ENCODE data around the gene ZNF644.

ZNF644 gene

DNA sequence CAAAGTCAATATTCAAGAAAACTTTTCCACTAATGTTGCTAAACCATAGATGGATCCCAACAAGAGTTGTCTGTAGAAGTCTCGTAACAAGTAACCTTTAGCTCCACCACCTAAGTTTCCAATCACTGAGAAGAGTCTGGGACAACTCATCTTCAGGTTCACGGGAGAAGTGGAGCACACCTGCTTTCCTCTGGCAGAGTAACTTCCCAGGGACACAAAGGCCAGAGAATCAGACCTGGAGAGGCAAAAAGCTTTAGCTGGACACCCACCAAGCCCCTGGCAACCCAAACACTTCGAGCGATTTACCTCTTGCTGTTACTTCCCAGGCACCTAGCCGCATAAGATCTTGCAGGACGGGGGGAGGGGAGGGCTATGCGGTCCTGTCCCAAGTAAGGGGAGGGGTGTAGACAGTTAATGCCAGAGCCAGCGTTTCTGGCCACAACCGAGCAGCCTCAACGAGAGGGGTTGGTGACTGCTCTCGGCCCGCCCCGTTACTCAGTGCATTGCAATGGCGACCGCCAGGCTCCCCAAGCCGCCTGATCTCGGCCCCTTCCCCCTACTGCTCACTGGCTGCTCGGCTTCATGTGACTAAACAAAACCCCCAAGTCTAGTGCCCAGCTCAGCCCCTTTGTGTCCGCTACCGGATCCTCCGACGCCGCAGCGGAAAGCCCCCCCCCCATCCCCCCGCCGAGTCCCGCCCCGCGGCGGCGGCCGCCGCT is 709 bp downstream of the ZNF644 start:
- peak in 5 of 6 experiments; percentile 69 to 81 (median 76) for DNase-seq

DNA sequence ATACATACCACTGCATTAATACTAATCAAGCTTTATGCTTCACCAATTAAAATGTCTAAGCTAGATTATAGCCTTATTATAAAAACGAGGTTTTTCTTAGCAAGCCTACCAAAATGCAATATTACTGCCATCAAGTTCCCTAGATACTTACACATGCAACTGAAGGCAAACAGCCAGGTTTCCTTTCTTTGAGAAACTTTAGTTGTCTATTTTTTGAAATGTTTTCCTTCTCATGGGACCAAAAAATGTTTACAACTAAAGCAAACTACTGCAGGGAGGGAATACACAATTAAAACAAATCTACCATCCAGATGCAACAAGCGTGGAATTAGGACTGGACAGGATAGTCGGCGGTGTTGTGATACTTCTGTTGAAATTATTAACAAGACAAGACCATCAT is 1.3 kb downstream of the ZNF644 start:
- DNase-seq = no peak

GRCh38 chr1:91018006-91018405 is 3.8 kb downstream of the ZNF644 start:
- peak in 1 of 6 experiments; percentile 8 for DNase-seq

GRCh38 chr1:91015794-91016550 is 5.9 kb downstream of the ZNF644 start:
- DNase-seq = no peak

DNA sequence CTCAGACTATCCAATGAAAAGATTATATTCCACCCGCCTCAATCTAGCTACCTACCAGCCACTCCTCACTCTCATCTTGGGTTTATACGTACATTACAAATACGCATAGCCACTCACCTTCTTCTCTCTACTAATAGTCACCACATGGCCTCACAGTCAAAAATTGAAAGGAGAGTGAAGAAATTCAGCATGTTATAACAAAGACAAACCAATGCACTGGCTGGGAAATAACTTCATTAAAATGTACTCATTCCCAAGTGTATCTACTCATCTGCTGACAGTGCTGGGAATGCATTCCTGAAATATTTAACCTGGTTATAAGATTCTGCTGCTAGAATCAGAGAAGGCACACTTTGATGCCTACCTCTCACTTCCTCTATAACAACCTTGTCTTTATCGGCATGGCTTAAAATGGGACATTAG is 6.5 kb downstream of the ZNF644 start:
- DNase-seq = no peak

DNA sequence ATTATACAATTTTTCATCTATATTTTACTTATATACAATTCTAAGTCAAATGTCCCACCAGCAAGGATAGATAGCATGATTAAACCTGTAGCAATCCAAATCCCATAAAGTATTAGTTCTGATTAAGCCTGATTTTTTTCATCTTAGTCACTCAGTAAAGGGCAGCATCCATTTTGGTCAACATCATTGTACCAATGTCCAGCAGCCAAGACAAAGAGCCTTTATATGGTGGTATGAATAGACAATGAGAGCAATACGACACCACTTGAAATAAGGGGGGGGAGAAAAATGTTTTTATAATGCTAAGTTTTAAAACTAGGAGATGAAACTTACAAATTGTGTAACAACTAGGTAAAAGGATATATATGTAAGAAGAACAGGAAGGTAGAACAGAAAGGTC is 7.4 kb downstream of the ZNF644 start:
- no peak for DNase-seq

DNA sequence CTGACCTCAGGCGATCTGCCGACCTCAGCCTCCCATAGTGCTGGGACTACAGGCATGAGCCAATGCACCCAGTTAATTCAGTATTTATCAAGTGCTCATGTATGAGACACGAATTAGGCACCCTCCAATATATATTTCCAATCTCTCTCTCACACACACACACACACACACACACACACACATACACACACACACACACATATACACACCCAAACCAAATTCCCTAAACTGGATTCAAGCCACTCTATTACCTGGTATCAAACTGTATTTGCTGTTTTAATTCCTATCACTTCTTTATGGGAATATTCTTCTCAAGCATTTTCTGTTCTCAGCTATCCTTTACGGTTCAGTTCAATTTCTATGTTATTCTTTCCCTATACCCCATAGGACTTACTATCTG is 8.5 kb downstream of the ZNF644 start:
- no peak for DNase-seq

DNA sequence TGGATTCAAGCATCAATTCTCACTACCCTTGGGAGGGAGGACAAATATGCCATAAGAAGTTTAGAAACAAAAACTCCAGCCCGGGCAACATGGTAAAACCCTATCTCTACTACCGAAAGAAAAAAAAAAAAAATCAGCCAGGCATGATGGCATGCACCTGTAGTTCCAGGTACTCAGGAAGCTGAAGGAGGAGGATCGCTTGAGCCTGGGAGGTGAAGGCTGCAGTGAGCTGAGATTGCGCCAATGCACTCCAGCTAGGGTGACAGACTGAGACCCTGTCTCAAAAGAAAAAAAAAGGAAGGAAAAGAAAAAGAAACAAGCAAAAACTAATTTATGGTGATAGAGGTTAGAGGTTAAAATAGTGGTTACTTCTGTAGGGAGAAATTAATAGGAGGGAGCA is 9.6 kb downstream of the ZNF644 start:
- no peak for DNase-seq

- DNase-seq = no peak
Observed at GRCh38 chr1:91011726-91012125, 10.1 kb downstream of the ZNF644 start.

- no peak for DNase-seq
Observed at GRCh38 chr1:91007827-91008226, 14.0 kb downstream of the ZNF644 start.

DNA sequence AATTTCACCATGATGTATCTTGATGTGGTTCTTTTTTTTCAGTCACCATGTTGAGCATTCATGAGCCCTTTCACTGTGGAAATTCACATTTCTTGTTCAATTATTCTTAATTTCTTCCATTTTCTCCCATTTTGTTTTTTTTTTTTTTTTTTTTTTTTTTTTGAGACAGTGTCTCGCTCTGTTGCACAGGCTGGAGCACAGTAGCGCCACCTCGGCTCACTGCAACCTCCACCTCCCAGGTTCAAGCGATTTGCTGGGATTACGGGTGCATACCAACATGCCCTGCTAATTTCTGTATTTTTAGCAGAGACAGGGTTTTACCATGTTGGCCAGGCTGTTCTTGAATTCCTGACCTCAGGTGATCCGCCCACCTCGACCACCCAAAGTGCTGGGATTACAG is 14.7 kb downstream of the ZNF644 start:
- no peak for DNase-seq

DNA sequence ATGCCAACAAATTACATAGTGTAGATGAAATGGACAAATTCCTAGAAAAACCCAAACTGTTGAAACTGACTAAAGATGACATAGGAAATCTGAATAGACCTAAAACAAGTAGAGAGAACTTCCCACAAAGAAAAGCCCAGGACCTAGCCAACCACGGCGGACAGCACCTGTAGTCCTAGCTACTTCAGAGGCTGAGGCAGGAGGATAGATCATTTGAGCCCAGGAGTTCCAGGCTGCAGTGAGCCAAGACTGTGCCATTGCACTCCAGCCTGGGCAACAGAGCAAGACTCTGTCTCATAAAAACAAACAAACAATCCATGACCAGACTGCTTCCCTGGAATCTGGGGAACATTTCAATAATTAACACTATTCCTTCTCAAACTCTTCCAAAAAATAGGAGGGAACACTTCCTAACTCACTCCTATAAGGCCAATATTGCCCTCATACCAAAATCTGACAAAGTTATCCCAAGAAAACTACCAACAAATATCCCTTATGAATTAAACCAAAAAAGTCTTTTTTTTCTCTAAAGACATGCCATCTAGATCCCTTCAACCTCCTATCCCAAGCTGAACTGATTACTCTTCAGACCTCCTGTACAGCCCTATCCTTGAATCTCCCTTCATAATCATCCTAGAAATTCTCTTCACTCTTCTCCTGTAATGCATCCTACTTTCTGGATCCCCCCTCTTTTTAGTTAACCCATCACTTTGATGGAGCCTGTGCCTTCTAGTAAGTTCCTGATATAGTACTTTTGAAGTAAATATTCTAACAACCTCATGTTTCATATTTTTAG is 15.5 kb downstream of the ZNF644 start:
- no peak for DNase-seq

DNA sequence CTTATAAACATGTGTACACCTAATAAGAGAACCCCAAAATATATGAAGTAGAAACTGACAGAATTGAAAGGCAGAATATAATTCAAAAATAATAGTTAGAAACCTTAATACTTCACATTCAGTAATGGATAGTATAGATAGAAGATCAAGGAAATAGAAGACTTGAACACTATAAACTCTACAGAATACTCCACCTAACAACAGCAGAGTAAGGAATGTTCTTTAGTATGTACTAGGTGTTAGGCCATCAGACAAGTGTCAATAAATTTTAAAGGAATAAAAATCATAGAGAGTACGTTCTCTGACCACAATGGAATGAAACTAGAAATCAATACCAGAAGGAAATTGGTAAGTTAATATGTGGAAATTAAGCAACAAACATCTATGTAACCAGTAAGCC is 16.6 kb downstream of the ZNF644 start:
- no peak for DNase-seq

DNA sequence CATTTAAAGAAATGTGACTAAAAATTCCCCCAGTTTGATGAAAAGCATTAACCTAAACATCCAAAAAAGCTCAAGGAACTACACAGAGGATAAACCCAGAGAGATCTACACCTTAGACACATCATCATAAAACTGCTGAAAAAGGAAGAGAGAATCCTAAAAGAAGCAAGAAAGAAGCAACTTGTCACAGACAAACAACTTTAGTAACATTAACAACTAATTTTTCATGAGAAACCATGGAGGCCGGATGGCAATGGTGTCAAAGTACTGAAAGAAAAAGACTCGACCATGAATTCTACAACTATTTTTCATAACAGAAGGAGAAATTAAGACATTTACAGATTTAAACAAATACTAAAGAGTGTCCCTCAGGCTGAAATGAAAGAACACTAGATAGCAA is 17.7 kb downstream of the ZNF644 start:
- DNase-seq = no peak

- DNase-seq = no peak
Observed at GRCh38 chr1:90996742-90997413, 25.0 kb downstream of the ZNF644 start.

- no peak for DNase-seq
Observed at GRCh38 chr1:90995311-90995894, 26.4 kb downstream of the ZNF644 start.

DNA sequence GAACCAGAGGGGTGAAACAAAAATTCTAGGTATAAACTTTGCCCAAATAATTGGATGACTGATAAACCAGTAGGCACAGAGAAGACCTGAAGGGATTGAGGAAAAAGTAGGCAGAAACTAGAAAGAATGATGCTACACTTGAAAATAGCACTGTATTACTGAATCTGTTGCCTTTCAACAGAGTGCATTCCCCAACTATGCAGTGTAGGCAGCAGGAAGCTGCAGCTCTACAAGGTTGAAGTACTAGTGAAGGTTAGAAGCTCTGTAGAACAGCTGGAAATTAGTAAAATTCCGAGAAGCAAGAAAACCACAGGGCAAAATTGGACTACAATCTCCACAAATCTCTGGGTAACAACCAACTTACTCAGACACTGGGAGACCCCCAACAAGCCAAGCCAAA is 27.4 kb downstream of the ZNF644 start:
- DNase-seq = no peak

GRCh38 chr1:90993245-90993644 is 28.6 kb downstream of the ZNF644 start:
- DNase-seq = no peak

- no peak for DNase-seq
Observed at GRCh38 chr1:90990779-90991178, 31.1 kb downstream of the ZNF644 start.

DNA sequence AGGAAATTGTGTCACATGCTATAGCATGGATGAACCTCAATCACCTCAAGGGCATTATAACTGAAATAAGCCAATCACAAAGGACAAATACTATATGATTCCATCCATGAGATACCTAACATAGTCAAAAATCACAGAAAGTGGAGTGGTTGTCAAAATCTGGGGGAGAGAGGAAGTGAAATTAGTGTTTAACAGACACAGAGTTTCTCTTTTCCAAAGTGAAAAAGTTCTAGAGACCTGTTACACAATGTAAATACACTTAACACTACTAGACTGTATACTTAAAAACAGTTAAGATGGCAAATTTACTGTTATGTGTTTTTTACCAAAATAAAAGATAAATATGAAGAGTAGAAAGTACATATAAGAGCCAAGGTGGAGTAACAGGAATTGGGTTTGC is 31.8 kb downstream of the ZNF644 start:
- no peak for DNase-seq

DNA sequence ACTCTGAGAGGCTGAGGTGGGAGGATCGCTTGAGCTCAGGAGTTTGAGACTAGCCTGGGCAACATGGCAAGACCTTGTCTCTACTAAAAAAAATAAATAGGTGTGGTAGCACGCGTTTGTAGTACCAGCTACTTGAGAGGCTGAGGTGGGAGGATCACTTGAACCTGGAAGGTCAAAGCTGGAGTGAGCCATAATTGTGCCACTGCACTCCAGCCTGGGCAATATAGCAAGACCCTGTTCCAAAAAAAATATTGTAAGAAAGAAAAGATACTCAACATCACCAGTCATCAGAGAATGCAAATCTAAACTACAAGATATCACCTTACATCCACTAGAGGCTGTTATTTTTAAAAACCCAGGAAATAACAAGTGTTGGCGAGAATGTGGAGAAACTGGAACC is 32.5 kb downstream of the ZNF644 start:
- DNase-seq = no peak

GRCh38 chr1:90987841-90988240 is 34.0 kb downstream of the ZNF644 start:
- DNase-seq = no peak

DNA sequence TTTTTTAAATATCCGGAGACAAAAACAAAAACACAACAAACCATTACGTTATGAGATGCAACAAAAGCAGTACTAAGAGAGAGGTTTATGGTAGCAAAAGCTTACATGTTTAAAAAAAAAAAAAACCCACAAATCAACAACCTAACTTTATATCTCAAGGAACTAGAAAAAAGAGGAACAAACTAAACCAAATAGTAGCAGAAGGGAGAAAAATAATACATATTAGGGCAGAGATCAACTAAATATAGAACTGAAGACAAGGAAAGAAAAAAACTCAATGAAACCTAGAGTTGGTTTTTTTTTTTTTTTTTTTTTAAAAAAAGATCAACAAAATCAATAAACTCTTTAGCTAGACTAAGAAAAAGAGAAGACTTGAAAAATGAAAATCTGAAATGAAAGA is 34.9 kb downstream of the ZNF644 start:
- DNase-seq = no peak
